OCI-LY1 (cell line): ENCODE results near the gene BRCA2.
A peak's percentile ranks its signal among the peaks of the same experiment; 100 is the strongest.

Source experiments
- H2AFZ ChIP-seq: fragments of 200-600 bp; sonication (generic), shearing (Covaris generic); 2 replicates; pipeline ENCODE4 v1.6.0; 2014; ENCODE audit warnings: antibody characterized with exemption, mild to moderate bottlenecking, low read length
- H3F3A ChIP-seq: fragments of 200-600 bp; sonication (generic), shearing (Covaris generic); 2 replicates; pipeline ENCODE4 v1.6.0; 2014; ENCODE audit warnings: mild to moderate bottlenecking, antibody characterized with exemption, low read length, moderate library complexity; ENCODE audit not compliant: insufficient read depth
- H3K27ac ChIP-seq: fragments of 200-600 bp; sonication (generic); 2 replicates; pipeline ENCODE4 v1.5.1; 2014; ENCODE audit warnings: low read length, mixed run types, mild to moderate bottlenecking, low read depth; ENCODE audit not compliant: poor library complexity, severe bottlenecking
- H3K27me3 ChIP-seq: fragments of 200-600 bp; sonication (generic); 2 replicates; pipeline ENCODE4 v1.6.0; 2014; ENCODE audit warnings: antibody characterized with exemption, mild to moderate bottlenecking, low read length, moderate library complexity; ENCODE audit not compliant: insufficient read depth
- H3K36me3 ChIP-seq: fragments of 200-600 bp; sonication (generic); 2 replicates; pipeline ENCODE4 v1.6.1; 2014; ENCODE audit warnings: mild to moderate bottlenecking, antibody characterized with exemption, low read length, moderate library complexity, mixed read lengths; ENCODE audit not compliant: insufficient read depth
- H3K4me1 ChIP-seq: fragments of 200-600 bp; sonication (generic); 2 replicates; pipeline ENCODE4 v1.5.1; 2014; ENCODE audit warnings: mild to moderate bottlenecking, low read length, moderate library complexity; ENCODE audit not compliant: insufficient read depth, severe bottlenecking
- H3K4me2 ChIP-seq: fragments of 200-600 bp; sonication (generic), shearing (Covaris generic); 2 replicates; pipeline ENCODE4 v1.6.1; 2014; ENCODE audit warnings: low read length
- H3K4me3 ChIP-seq: fragments of 200-600 bp; sonication (generic); 2 replicates; pipeline ENCODE4 v1.5.1; 2014; ENCODE audit warnings: low read length, low read depth, mild to moderate bottlenecking, mixed read lengths; ENCODE audit not compliant: poor library complexity, severe bottlenecking
- H3K79me2 ChIP-seq: fragments of 200-600 bp; shearing (Covaris generic); 2 replicates; pipeline ENCODE4 v1.6.1; 2016; ENCODE audit warnings: mixed run types, low read length, mixed read lengths; ENCODE audit not compliant: insufficient read depth
- H3K9ac ChIP-seq: fragments of 200-600 bp; sonication (generic), shearing (Covaris generic); 2 replicates; pipeline ENCODE4 v1.6.1; 2014; ENCODE audit warnings: mild to moderate bottlenecking, low read length, mixed read lengths
- H3K9me2 ChIP-seq: fragments of 200-600 bp; sonication (generic), shearing (Covaris generic); 2 replicates; pipeline ENCODE4 v1.6.1; 2014; ENCODE audit warnings: low read depth, mild to moderate bottlenecking, low read length, mixed read lengths
- H3K9me3 ChIP-seq: fragments of 200-600 bp; shearing (Covaris generic); 2 replicates; pipeline ENCODE4 v1.6.1; 2014; ENCODE audit warnings: low read length, mixed read lengths
- H4K20me1 ChIP-seq: fragments of 200-600 bp; sonication (generic), shearing (Covaris generic); 2 replicates; pipeline ENCODE4 v1.6.0; 2016; ENCODE audit warnings: mild to moderate bottlenecking, low read length; ENCODE audit not compliant: insufficient read depth
- CTCF ChIP-seq: fragments of 200-600 bp; sonication (generic), shearing (Covaris generic); IDR thresholded peaks from 2 replicates; pipeline ENCODE4 v1.5.1; 2017; ENCODE audit warnings: mild to moderate bottlenecking, antibody characterized with exemption, low read length, moderate library complexity, mixed read lengths
- EZH2 ChIP-seq: fragments of 200-600 bp; sonication (generic), shearing (Covaris generic); IDR thresholded peaks from 2 replicates; pipeline ENCODE4 v1.8.0; 2017; ENCODE audit warnings: borderline replicate concordance, mixed run types, mild to moderate bottlenecking, antibody characterized with exemption, low read length, moderate library complexity, mixed read lengths

The BRCA2 gene

DNA sequence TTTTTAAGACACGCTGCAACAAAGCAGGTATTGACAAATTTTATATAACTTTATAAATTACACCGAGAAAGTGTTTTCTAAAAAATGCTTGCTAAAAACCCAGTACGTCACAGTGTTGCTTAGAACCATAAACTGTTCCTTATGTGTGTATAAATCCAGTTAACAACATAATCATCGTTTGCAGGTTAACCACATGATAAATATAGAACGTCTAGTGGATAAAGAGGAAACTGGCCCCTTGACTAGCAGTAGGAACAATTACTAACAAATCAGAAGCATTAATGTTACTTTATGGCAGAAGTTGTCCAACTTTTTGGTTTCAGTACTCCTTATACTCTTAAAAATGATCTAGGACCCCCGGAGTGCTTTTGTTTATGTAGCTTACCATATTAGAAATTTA is 1.2 kb downstream of the BRCA2 start:
- Histone ChIP-seq H3K4me1 (peaks cover 20% of the 10 kb centered on the region), H3F3A (no peaks in the 10 kb centered on the region), H3K9ac (peak overlapping the region; percentile 86), H3K36me3 (peaks cover 25% of the 10 kb centered on the region), H3K79me2 (no peaks in the 10 kb centered on the region), H2AFZ (no peak overlapping the region), H3K27ac (peak overlapping the region; percentile 93), H3K9me3 (no peaks in the 10 kb centered on the region), H3K27me3 (no peaks in the 10 kb centered on the region), H3K4me3 (peak overlapping the region; percentile 75), H4K20me1 (no peaks in the 10 kb centered on the region), H3K9me2 (no peaks in the 10 kb centered on the region), H3K4me2 (peak overlapping the region; percentile 91)
- TF ChIP-seq CTCF: no peak
- no peak for TF ChIP-seq EZH2

DNA sequence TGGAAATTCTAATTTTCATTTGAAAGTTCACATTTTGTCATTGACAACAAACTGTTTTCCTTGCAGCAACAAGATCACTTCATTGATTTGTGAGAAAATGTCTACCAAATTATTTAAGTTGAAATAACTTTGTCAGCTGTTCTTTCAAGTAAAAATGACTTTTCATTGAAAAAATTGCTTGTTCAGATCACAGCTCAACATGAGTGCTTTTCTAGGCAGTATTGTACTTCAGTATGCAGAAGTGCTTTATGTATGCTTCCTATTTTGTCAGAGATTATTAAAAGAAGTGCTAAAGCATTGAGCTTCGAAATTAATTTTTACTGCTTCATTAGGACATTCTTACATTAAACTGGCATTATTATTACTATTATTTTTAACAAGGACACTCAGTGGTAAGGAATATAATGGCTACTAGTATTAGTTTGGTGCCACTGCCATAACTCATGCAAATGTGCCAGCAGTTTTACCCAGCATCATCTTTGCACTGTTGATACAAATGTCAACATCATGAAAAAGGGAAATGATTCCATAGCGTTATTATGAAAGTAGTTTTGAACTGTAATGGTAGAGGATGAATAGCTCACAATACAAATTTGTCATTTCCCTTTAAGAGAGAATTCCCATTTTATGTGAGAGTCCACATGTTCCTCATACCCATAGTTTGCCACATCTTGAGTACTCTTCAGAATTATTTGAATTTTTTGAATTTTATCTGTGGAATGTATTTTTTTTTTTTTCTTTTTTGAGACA is 2.6 kb downstream of the BRCA2 start:
- Histone ChIP-seq H3K4me1 (peaks cover 20% of the 10 kb centered on the region), H3K36me3 (peaks cover 28% of the 10 kb centered on the region), H4K20me1 (no peaks in the 10 kb centered on the region), H3F3A (no peaks in the 10 kb centered on the region), H3K79me2 (no peaks in the 10 kb centered on the region), H3K9ac (no peak overlapping the region), H3K9me3 (no peaks in the 10 kb centered on the region), H2AFZ (no peak overlapping the region), H3K9me2 (no peaks in the 10 kb centered on the region), H3K4me3 (no peak overlapping the region), H3K4me2 (no peak overlapping the region), H3K27me3 (no peaks in the 10 kb centered on the region), H3K27ac (no peak overlapping the region)
- TF ChIP-seq CTCF: no peak
- no peak for TF ChIP-seq EZH2

DNA sequence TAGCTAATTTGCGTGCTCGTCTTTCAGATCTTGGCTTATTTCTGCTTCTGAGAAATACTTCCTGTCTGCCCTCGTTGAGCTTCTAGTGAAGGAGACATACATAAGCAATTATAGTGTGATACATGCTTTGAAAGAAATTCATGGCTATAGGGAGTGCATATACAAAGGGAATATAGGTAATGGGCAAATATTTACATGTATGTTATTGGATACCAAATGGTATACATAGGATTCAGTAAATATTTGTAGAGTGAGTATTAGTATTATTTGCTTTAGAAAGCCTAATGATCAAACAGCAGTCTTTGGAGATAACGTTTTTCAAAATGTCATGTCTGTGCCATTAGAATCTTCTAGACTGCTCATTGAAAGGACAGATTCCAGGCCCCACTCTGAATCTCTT is 5.2 kb downstream of the BRCA2 start:
- H3K9me3 ChIP-seq: no peaks in the 10 kb centered on the region
- no peak overlapping the region for H2AFZ ChIP-seq
- no peak overlapping the region for H3K9ac ChIP-seq
- peaks cover 48% of the 10 kb centered on the region for H3K36me3 ChIP-seq
- H3K4me3 ChIP-seq: no peak overlapping the region
- TF ChIP-seq EZH2: no peak
- no peak for TF ChIP-seq CTCF
- H3K9me2 ChIP-seq: no peaks in the 10 kb centered on the region
- no peaks in the 10 kb centered on the region for H3F3A ChIP-seq
- H3K79me2 ChIP-seq: no peaks in the 10 kb centered on the region
- peaks cover 13% of the 10 kb centered on the region for H3K4me1 ChIP-seq
- H3K27ac ChIP-seq: no peak overlapping the region
- H3K27me3 ChIP-seq: no peaks in the 10 kb centered on the region
- no peaks in the 10 kb centered on the region for H4K20me1 ChIP-seq
- no peak overlapping the region for H3K4me2 ChIP-seq
